NB4 (cell line): Measurements from ENCODE around the gene KCNIP3.

Experiments used
- DNase-seq: peaks from one replicate; pipeline ENCODE4 v3.0.0; 2010; ENCODE audit warnings: low read depth
- H3K4me3 ChIP-seq: one replicate; pipeline ENCODE4 v1.5.1; 2011; ENCODE audit warnings: mild to moderate bottlenecking, low read depth, low read length, moderate library complexity
- CTCF ChIP-seq: IDR thresholded peaks from one replicate; pipeline ENCODE4 v1.5.1; 2012; ENCODE audit warnings: low read depth, low read length
- MYC ChIP-seq: IDR thresholded peaks from 2 replicates; pipeline ENCODE4 v1.6.1; 2011; ENCODE audit warnings: low read depth, low read length
- POLR2A ChIP-seq: IDR thresholded peaks from 2 replicates; pipeline ENCODE4 v1.6.1; 2011; ENCODE audit warnings: mild to moderate bottlenecking; ENCODE audit not compliant: insufficient read length; ENCODE audit errors: extremely low read depth
- TF ChIP-seq, protein P1 (sequence below): IDR thresholded peaks from 2 replicates; pipeline ENCODE4 v1.6.1; 2011; ENCODE audit warnings: low read depth, low read length

Gene KCNIP3

DNA sequence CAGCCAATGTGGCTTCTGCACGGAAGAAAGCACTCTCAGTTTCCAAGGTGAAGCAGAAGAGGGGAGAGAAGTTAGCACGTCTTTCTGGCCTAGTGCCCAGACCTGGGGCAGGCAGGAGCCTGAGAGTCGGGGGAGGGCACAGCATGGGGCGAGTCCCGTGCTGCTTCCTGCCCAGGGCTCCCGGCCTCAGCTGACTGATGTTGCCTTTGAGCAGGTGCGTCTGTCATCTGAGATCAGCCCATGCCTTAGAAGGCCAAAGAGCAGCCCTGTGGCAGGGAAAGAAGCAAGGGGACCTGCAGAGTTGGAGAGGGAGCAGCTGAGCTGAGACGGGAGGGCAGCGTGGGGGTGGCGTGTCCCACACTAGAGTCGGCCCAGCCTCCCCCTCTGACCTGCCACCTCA lies 3.3 kb downstream of the KCNIP3 start:
- no peak for DNase-seq
- TF ChIP-seq MYC (no peak), CTCF (no peak), POLR2A (no peak)
- TF ChIP-seq, protein P1, sequence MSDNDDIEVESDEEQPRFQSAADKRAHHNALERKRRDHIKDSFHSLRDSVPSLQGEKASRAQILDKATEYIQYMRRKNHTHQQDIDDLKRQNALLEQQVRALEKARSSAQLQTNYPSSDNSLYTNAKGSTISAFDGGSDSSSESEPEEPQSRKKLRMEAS: no peak

DNA sequence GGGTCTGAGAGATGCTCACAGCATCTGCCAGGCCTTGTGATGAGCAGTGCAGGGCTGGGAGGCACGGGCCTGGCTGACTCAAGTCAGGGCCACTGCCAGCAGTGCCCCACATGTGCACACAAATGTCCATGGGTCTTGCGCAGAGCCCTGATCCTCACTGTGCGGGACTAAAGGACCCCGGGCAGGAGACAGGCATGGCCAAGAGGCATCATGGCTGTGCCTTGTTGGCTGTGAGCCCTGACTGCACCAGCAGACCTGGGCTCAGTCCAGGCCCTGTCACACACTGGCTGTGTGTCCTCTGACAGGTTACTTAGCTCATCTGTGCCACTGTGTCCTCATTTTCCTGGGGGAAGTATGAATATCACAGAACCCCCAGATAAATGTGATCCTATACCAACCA lies 4.0 kb downstream of the KCNIP3 start:
- no peak for DNase-seq
- H3K4me3 ChIP-seq: no peak overlapping the region
- TF ChIP-seq, protein P1: no peak
- TF ChIP-seq MYC (no peak), CTCF (no peak), POLR2A (no peak)

More for the DNA sequence above, 3.3 kb downstream of the KCNIP3 start:
- no peak overlapping the region for H3K4me3 ChIP-seq

GRCh38 chr2:95301876-95302641 lies 4.9 kb downstream of the KCNIP3 start:
- no peak for DNase-seq
- H3K4me3 ChIP-seq: no peak overlapping the region
- no peak for TF ChIP-seq MYC
- TF ChIP-seq CTCF: no peak
- no peak for TF ChIP-seq POLR2A
- TF ChIP-seq, protein P1: no peak

DNA sequence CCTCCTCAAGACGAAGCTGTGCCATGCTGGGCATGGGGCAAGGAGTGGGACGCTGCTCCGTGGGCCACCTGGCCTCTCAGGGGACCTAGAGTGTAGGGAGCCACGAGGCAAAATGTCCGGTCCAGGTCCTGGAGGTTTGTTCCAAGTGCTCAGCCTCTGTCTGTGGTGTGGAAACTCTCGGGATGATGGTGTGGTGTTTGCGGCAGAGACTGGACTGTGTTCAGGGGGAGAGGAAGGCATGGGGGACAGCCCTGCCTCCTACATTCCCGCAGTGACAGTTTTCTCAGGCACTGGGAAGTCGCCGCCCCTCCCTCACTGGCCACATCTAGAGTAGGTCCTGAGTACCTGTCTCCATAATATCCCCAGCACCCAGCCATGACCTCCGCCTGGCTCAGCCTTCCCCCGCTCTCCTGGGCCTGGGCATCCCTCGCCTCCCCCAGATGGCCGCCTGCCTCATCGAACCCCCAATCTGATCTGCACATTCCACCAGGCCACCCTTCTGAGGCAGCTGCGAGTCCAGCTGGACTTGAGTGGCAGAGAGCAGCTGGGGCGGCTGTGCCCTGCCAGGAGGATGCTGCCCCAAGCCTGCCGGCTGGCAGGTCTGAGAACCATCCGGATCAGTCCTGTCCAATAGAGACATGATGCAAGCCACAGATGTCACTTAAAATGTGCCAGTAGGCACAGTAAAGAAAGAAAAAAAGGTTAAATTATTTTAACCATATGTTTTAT lies 6.2 kb downstream of the KCNIP3 start:
- TF ChIP-seq MYC: no peak
- TF ChIP-seq, protein P1: no peak
- no peak for TF ChIP-seq CTCF
- no peak for TF ChIP-seq POLR2A
- H3K4me3 ChIP-seq: no peak overlapping the region
- DNase-seq: no peak

- TF ChIP-seq CTCF (no peak), POLR2A (no peak), MYC (no peak)
- TF ChIP-seq, protein P1: no peak
- DNase-seq: no peak
These were observed 8.4 kb downstream of the KCNIP3 start for GRCh38 chr2:95305380-95306061.

More at GRCh38 chr2:95305380-95306061, 8.4 kb downstream of the KCNIP3 start:
- no peak overlapping the region for H3K4me3 ChIP-seq
